ENCODE measurements around the gene TRAPPC3L.

The TRAPPC3L gene

GRCh38 chr6:116482780-116483179 is 62.7 kb downstream of the TRAPPC3L start:
- DNase-seq (no peak), ATAC-seq (ENCODE audit: insufficient read depth, low read depth) (no peak)
- no peaks in the 10 kb centered on the region for H4K20me1 ChIP-seq (ENCODE audit: insufficient read depth, low read length)
- no peaks in the 10 kb centered on the region for H3K27me3 ChIP-seq (ENCODE audit: insufficient read depth, low read length, poor library complexity)
- H3K36me3 ChIP-seq (ENCODE audit: insufficient read depth, low read length) = no peaks in the 10 kb centered on the region
- no peak overlapping the region for H3K9ac ChIP-seq (ENCODE audit: low read depth, low read length)
- no peak overlapping the region for H2AFZ ChIP-seq (ENCODE audit: low read depth, low read length)
- no peak overlapping the region for H3K4me2 ChIP-seq (ENCODE audit: insufficient read depth, low read length)
- H3K27ac ChIP-seq (ENCODE audit: low read length) = no peak overlapping the region
- H3K4me1 ChIP-seq (ENCODE audit: insufficient read depth, low read length) = no peaks in the 10 kb centered on the region
- no peaks in the 10 kb centered on the region for H3K79me2 ChIP-seq (ENCODE audit: insufficient read depth, low read length)
- H3K4me3 ChIP-seq (ENCODE audit: low read depth in 1 of 2, low read length in 2 of 2) = no peak overlapping the region
- TF ChIP-seq, protein P1, sequence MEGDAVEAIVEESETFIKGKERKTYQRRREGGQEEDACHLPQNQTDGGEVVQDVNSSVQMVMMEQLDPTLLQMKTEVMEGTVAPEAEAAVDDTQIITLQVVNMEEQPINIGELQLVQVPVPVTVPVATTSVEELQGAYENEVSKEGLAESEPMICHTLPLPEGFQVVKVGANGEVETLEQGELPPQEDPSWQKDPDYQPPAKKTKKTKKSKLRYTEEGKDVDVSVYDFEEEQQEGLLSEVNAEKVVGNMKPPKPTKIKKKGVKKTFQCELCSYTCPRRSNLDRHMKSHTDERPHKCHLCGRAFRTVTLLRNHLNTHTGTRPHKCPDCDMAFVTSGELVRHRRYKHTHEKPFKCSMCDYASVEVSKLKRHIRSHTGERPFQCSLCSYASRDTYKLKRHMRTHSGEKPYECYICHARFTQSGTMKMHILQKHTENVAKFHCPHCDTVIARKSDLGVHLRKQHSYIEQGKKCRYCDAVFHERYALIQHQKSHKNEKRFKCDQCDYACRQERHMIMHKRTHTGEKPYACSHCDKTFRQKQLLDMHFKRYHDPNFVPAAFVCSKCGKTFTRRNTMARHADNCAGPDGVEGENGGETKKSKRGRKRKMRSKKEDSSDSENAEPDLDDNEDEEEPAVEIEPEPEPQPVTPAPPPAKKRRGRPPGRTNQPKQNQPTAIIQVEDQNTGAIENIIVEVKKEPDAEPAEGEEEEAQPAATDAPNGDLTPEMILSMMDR (IDR thresholded peaks at IDR 0.05; ENCODE audit: borderline replicate concordance, extremely low read depth, low read length, poor library complexity, severe bottlenecking) = no peak
- TF ChIP-seq EZH2 (IDR thresholded peaks at IDR 0.05; ENCODE audit: borderline replicate concordance, low read depth, low read length, severe bottlenecking) = no peak
- H3K9me3 ChIP-seq (ENCODE audit: insufficient read depth, low read length, severe bottlenecking) = no peaks in the 10 kb centered on the region

- Histone ChIP-seq H3K27me3 (ENCODE audit: insufficient read depth, low read length, poor library complexity) (no peaks in the 10 kb centered on the region), H2AFZ (ENCODE audit: low read depth, low read length) (peak overlapping the region; percentile 70), H4K20me1 (ENCODE audit: insufficient read depth, low read length) (no peaks in the 10 kb centered on the region), H3K4me3 (ENCODE audit: low read depth in 1 of 2, low read length in 2 of 2) (no peak overlapping the region), H3K79me2 (ENCODE audit: insufficient read depth, low read length) (no peaks in the 10 kb centered on the region), H3K27ac (ENCODE audit: low read length) (peak overlapping the region; percentile 66), H3K4me1 (ENCODE audit: insufficient read depth, low read length) (peaks cover 30% of the 10 kb centered on the region), H3K4me2 (ENCODE audit: insufficient read depth, low read length) (peak overlapping the region; percentile 38), H3K36me3 (ENCODE audit: insufficient read depth, low read length) (no peaks in the 10 kb centered on the region), H3K9ac (ENCODE audit: low read depth, low read length) (peak overlapping the region; percentile 17; the same call in 1 of the 2 replicates), H3K9me3 (ENCODE audit: insufficient read depth, low read length, severe bottlenecking) (no peaks in the 10 kb centered on the region)
- TF ChIP-seq EZH2 (IDR thresholded peaks at IDR 0.05; ENCODE audit: borderline replicate concordance, low read depth, low read length, severe bottlenecking) = no peak
- peak; percentile 71 for DNase-seq
- ATAC-seq (ENCODE audit: insufficient read depth, low read depth) = peak; percentile 99
Observed at GRCh38 chr6:116476002-116476678, 69.3 kb downstream of the TRAPPC3L start.

- Histone ChIP-seq H3K4me2 (ENCODE audit: insufficient read depth, low read length) (no peak overlapping the region), H4K20me1 (ENCODE audit: insufficient read depth, low read length) (no peaks in the 10 kb centered on the region), H3K4me3 (ENCODE audit: low read depth in 1 of 2, low read length in 2 of 2) (no peak overlapping the region), H3K79me2 (ENCODE audit: insufficient read depth, low read length) (no peaks in the 10 kb centered on the region), H3K27me3 (ENCODE audit: insufficient read depth, low read length, poor library complexity) (no peaks in the 10 kb centered on the region), H2AFZ (ENCODE audit: low read depth, low read length) (peak overlapping the region; percentile 59), H3K4me1 (ENCODE audit: insufficient read depth, low read length) (peaks cover 30% of the 10 kb centered on the region), H3K9me3 (ENCODE audit: insufficient read depth, low read length, severe bottlenecking) (no peaks in the 10 kb centered on the region), H3K9ac (ENCODE audit: low read depth, low read length) (no peak overlapping the region; the same call in 1 of the 2 replicates), H3K36me3 (ENCODE audit: insufficient read depth, low read length) (no peaks in the 10 kb centered on the region), H3K27ac (ENCODE audit: low read length) (peak overlapping the region; percentile 66)
- TF ChIP-seq, protein P1 (IDR thresholded peaks at IDR 0.05; ENCODE audit: borderline replicate concordance, extremely low read depth, low read length, poor library complexity, severe bottlenecking) = no peak
- no peak for TF ChIP-seq EZH2 (IDR thresholded peaks at IDR 0.05; ENCODE audit: borderline replicate concordance, low read depth, low read length, severe bottlenecking)
- ATAC-seq (ENCODE audit: insufficient read depth, low read depth) = no peak
- no peak for DNase-seq
Observed at GRCh38 chr6:116475141-116475540, 70.3 kb downstream of the TRAPPC3L start.

GRCh38 chr6:116472706-116473105 is 72.8 kb downstream of the TRAPPC3L start:
- no peaks in the 10 kb centered on the region for H3K79me2 ChIP-seq (ENCODE audit: insufficient read depth, low read length)
- H3K9ac ChIP-seq (ENCODE audit: low read depth, low read length) = no peak overlapping the region
- no peak for TF ChIP-seq EZH2 (IDR thresholded peaks at IDR 0.05; ENCODE audit: borderline replicate concordance, low read depth, low read length, severe bottlenecking)
- TF ChIP-seq, protein P1 (IDR thresholded peaks at IDR 0.05; ENCODE audit: borderline replicate concordance, extremely low read depth, low read length, poor library complexity, severe bottlenecking) = no peak
- no peaks in the 10 kb centered on the region for H3K9me3 ChIP-seq (ENCODE audit: insufficient read depth, low read length, severe bottlenecking)
- no peaks in the 10 kb centered on the region for H3K27me3 ChIP-seq (ENCODE audit: insufficient read depth, low read length, poor library complexity)
- H3K36me3 ChIP-seq (ENCODE audit: insufficient read depth, low read length) = no peaks in the 10 kb centered on the region
- ATAC-seq (ENCODE audit: insufficient read depth, low read depth) (no peak), DNase-seq (no peak)
- no peak overlapping the region for H2AFZ ChIP-seq (ENCODE audit: low read depth, low read length)
- H4K20me1 ChIP-seq (ENCODE audit: insufficient read depth, low read length) = no peaks in the 10 kb centered on the region
- peaks cover 30% of the 10 kb centered on the region for H3K4me1 ChIP-seq (ENCODE audit: insufficient read depth, low read length)
- H3K27ac ChIP-seq (ENCODE audit: low read length) = no peak overlapping the region
- no peak overlapping the region for H3K4me3 ChIP-seq (ENCODE audit: low read depth in 1 of 2, low read length in 2 of 2)
- no peak overlapping the region for H3K4me2 ChIP-seq (ENCODE audit: insufficient read depth, low read length)
